GM13977 (cell line): ENCODE measurements around the gene PLEKHB1.

Experiments used
- DNase-seq: peaks from one replicate; pipeline ENCODE4 v3.0.0; 2012; ENCODE audit warnings: low spot score
- in situ Hi-C: fragments of 300-500 bp; cut with MboI; formaldehyde crosslinking; loops from one replicate; pipeline ENCODE4 v1.12.0; 2022; ENCODE audit warnings: low sequenced_read_pairs, low pct_unique_long_range_greater_than_20kb, mixed read lengths, inconsistent platforms; ENCODE audit not compliant: unreplicated experiment
- TF ChIP-seq, protein P1 (sequence below): IDR thresholded peaks from 2 replicates; pipeline ENCODE4 v1.5.1; 2012; ENCODE audit warnings: mild to moderate bottlenecking, control low read depth; ENCODE audit not compliant: insufficient read depth; ENCODE audit errors: extremely low read depth, missing control alignments

The PLEKHB1 gene

DNA sequence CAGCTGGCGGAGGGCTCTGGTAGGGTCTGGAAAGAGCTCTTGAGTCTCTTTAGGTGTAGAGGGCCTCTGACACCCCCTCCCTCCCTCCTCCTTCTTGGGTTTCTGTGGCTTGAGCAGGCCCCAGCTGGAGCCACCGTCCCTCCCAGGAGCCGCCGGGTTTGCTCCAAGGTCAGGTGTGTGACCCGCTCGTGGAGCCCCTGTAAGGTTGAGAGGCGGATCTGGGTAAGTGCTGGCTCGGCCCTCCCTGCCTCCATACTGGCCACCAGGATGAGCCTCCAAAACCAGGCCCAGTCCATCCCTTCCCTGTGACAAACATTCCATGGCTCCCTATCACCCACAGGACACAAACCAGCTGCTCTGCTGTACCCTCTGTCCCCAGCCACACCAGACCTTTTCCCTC is 9.3 kb downstream of the PLEKHB1 start:
- in situ Hi-C loops, result loop anchor here (25.0 kb wide), 1 partner anchor 293 kb away; no protein-coding TSS in a partner anchor
- no peak for DNase-seq
- TF ChIP-seq, protein P1, sequence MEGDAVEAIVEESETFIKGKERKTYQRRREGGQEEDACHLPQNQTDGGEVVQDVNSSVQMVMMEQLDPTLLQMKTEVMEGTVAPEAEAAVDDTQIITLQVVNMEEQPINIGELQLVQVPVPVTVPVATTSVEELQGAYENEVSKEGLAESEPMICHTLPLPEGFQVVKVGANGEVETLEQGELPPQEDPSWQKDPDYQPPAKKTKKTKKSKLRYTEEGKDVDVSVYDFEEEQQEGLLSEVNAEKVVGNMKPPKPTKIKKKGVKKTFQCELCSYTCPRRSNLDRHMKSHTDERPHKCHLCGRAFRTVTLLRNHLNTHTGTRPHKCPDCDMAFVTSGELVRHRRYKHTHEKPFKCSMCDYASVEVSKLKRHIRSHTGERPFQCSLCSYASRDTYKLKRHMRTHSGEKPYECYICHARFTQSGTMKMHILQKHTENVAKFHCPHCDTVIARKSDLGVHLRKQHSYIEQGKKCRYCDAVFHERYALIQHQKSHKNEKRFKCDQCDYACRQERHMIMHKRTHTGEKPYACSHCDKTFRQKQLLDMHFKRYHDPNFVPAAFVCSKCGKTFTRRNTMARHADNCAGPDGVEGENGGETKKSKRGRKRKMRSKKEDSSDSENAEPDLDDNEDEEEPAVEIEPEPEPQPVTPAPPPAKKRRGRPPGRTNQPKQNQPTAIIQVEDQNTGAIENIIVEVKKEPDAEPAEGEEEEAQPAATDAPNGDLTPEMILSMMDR, result no peak

DNA sequence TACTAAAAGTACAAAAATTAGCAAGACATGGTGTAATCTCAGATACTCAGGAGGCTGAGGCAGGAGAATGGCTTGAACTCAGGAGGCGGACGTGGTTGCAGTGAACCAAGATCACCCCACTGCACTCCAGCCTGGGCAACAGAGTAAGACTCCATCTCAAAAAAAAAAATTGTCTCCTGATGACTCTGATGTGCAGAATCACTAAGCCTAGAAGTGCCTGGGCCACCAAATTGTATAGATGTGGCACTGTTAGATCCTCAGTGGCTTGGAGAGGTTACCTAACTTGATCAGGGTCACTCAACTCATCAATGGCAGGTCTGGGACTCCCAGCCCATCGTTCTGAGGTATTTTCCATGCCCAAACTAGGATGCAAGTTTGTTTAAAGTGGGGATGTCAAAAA is 10.6 kb downstream of the PLEKHB1 start:
- TF ChIP-seq, protein P1, result no peak
- no peak for DNase-seq
- in situ Hi-C loops, result loop anchor here (25.0 kb wide), 1 partner anchor 295 kb away; no protein-coding TSS in a partner anchor

DNA sequence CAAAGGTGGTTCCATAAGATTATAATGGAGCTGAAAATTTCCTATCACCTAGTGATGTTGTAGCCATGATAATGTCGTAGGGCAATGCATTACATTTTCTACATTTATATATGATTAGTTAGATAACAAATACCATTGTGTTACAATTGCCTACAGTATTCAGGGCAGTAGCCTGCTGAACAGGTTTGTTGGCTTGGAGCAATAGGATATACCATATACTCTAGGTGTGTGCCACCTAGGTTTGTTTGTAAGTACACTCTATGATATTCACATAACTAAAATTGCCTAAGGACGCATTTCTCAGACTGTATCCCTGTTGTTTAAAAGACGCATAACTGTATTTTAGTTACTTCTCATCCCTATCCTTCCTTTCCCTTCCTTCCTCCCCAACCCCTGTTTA is 13.6 kb downstream of the PLEKHB1 start:
- TF ChIP-seq, protein P1, result no peak
- in situ Hi-C loops, result loop anchor here (25.0 kb wide), 1 partner anchor 298 kb away; no protein-coding TSS in a partner anchor

DNA sequence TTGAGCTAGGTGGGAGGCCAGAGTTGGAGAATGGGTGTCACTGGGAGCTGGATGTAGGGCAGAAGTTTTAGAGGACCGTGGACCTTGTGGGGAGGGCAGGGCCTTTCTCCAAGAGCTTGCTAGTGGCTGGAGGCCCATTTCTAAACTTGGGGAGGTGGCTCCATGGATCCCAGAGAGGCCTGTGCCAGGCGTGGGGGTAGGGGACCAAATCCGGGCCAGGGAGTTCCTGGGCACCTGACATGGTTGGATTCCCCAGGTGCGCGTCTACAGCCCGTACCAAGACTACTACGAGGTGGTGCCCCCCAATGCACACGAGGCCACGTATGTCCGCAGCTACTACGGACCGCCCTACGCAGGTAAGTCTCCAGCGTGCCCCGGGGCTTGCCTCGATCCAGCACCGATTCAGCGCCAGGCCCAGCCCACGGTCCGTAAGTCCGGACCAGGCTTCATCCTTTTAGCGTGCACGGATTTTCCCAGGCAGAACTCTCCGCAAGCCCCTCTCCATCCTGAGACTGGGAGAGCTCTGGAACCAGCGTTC is 14.2 kb downstream of the PLEKHB1 start:
- TF ChIP-seq, protein P1, result no peak
- in situ Hi-C loops, result loop anchor here (25.0 kb wide), 1 partner anchor 298 kb away; no protein-coding TSS in a partner anchor
- no peak for DNase-seq

More for the DNA sequence above, 13.6 kb downstream of the PLEKHB1 start:
- DNase-seq, result no peak

DNA sequence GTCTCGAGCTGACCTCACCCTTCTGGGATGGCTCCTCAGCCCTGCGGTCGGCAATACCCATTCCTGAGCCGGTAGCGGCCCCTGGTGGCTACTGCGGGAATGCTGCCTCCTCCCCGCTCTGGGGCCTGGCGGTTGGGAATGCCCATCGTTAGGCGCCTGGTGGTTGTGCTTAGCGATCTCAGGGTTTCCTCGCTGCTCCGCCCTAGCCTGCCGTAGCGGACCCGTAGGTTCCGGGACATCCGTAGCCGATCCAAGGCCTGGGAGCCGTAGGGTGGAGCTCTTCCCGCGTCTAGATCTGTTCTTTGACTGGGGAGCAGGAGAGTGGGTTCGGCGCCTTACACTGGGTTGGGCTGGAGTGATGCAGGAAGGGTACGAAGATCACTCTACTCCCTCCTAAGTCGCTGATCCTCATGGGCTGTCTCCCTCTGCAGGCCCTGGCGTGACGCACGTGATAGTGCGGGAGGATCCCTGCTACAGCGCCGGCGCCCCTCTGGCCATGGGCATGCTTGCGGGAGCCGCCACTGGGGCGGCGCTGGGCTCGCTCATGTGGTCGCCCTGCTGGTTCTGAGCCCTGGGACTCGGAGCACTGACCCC is 14.8 kb downstream of the PLEKHB1 start:
- DNase-seq, result peak; percentile 94
- TF ChIP-seq, protein P1, result peak; percentile 99
- in situ Hi-C loops, result loop anchor here (25.0 kb wide), 1 partner anchor 299 kb away; no protein-coding TSS in a partner anchor

DNA sequence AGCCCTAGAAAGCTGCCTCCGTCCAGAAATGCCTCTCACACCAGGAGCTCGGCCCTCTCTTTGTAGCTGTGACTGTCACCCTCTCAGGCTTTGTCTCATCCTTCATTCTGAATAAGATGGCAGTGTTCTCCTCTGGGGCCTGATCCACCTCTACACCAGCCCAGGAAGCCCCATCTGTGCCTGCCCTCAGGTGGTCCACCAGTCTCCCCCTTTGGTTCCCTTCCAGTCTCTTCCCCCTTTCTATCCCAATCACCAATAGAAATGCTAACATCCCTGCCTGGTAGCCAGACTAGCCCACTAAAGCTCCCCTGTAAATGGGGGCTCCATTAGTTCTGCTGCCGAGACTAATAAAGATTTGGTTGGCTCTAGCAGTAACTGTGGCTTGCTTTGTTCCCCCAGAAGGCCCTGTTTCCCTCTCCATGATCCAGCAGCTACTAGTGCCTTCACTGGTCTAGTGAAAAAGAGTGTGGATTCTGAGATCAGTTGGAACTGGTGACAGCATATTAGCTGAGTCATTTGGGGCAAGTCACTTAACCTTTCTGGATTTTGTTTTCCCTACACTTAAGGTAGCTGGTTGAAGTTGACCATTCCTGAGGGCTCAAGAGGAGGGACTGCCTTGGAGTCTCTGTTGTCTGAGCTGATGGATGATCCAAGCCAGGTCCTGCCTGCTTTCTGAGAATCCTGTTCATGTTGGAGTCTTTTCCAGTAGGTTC is 16.2 kb downstream of the PLEKHB1 start:
- in situ Hi-C loops, result loop anchor here (25.0 kb wide), 1 partner anchor 300 kb away; no protein-coding TSS in a partner anchor
- TF ChIP-seq, protein P1, result no peak
- no peak for DNase-seq
